Peyer's patch (tissue), 4 donors: ENCODE data around the gene SRSF11. TPM values are rescaled to one million over a fixed set of nuclear protein-coding genes. Genes with fewer than 3 reads are reported as not detected.

Experiments
- DNase-seq, 3 donors: peaks; one replicate each; pipeline ENCODE4 v3.0.0-alpha.2; 2017 to 2019
- H3K27ac ChIP-seq, 4 donors: fragments of 200-600 bp; sonication (generic); one replicate each; pipeline ENCODE4 v1.5.1; 2016 to 2019
- H3K27me3 ChIP-seq, 2 donors: fragments of 200-600 bp; sonication (generic); one replicate each; pipeline ENCODE4 v1.5.1; 2019
- H3K36me3 ChIP-seq, 3 donors: fragments of 200-600 bp; sonication (generic); one replicate each; pipeline ENCODE4 v1.5.1; 2016 to 2019
- H3K4me1 ChIP-seq, 4 donors: fragments of 200-600 bp; sonication (generic); one replicate each; pipeline ENCODE4 v1.5.1; 2016 to 2019
- H3K4me3 ChIP-seq, 4 donors: fragments of 200-600 bp; sonication (generic); 1 replicate in 3 of 4; 2 replicates in 1 of 4; pipeline ENCODE4 v1.5.1; 2016 to 2019; ENCODE audit warnings: mild to moderate bottlenecking in 1 of 4
- H3K9me3 ChIP-seq, 4 donors: fragments of 200-600 bp; sonication (generic); one replicate each; pipeline ENCODE4 v1.5.1; 2016 to 2019; ENCODE audit warnings: mild to moderate bottlenecking in 1 of 4
- POLR2A ChIP-seq, 2 donors: fragments of 450-650 bp; IDR thresholded peaks; one replicate each; pipeline ENCODE4 v1.5.1; 2017; ENCODE audit warnings: antibody characterized with exemption in 2 of 2, mild to moderate bottlenecking in 2 of 2, moderate library complexity in 2 of 2
- total RNA-seq, 4 donors: library from RNA; depleted of rRNA; stranded (reverse); fragments of >200 nt; gene quantifications; one replicate each; pipeline ENCODE4 v1.1.0, GENCODE V29; 2016
- TF ChIP-seq, protein P1 (sequence below), 6 experiments: fragments of 450-650 bp in 4 of 6; fragments of 200-600 bp in 2 of 6; sonication (generic) in 1 of 6; IDR thresholded peaks; one replicate each; pipeline ENCODE4 v1.5.1; 2017 to 2019; ENCODE audit warnings: antibody characterized with exemption in 6 of 6, mild to moderate bottlenecking in 3 of 6, moderate library complexity in 1 of 6

Gene SRSF11
- total RNA-seq, 4 donors from 2014 or later, result 130 to 1,005 (median 204) TPM

DNA sequence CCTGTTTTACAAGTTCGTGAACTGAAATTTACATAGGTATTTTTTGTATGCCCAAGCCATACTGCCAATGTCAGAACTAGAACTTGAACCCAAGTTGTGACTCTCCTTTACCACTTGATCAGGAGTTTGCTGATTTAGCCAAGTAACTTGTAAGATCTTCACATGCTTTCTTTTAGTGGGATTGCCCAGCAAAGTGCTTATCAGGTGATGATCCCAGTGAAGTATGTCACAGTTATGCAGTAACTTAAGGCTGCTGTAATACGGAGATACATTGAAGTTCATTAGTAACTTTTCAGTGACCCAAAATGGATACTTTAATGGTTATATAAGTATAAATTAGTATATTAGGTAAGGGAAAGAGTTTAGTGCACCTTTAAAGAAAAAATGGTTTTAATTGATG, 3.8 kb downstream of the SRSF11 start:
- H3K36me3 ChIP-seq, result peaks cover 0 to 31% (median 0%) of the 10 kb centered on the region in 3 donors
- H3K9me3 ChIP-seq, result no peaks in the 10 kb centered on the region
- no peak overlapping the region for H3K4me3 ChIP-seq
- no peak for DNase-seq
- H3K27me3 ChIP-seq, result no peaks in the 10 kb centered on the region
- TF ChIP-seq, protein P1, sequence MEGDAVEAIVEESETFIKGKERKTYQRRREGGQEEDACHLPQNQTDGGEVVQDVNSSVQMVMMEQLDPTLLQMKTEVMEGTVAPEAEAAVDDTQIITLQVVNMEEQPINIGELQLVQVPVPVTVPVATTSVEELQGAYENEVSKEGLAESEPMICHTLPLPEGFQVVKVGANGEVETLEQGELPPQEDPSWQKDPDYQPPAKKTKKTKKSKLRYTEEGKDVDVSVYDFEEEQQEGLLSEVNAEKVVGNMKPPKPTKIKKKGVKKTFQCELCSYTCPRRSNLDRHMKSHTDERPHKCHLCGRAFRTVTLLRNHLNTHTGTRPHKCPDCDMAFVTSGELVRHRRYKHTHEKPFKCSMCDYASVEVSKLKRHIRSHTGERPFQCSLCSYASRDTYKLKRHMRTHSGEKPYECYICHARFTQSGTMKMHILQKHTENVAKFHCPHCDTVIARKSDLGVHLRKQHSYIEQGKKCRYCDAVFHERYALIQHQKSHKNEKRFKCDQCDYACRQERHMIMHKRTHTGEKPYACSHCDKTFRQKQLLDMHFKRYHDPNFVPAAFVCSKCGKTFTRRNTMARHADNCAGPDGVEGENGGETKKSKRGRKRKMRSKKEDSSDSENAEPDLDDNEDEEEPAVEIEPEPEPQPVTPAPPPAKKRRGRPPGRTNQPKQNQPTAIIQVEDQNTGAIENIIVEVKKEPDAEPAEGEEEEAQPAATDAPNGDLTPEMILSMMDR (IDR thresholded peaks at IDR 0.05), result no peak
- TF ChIP-seq POLR2A (IDR thresholded peaks at IDR 0.05), result no peak
- H3K27ac ChIP-seq, result no peak overlapping the region
- H3K4me1 ChIP-seq, result peaks cover 0 to 34% (median 0%) of the 10 kb centered on the region in 4 donors

DNA sequence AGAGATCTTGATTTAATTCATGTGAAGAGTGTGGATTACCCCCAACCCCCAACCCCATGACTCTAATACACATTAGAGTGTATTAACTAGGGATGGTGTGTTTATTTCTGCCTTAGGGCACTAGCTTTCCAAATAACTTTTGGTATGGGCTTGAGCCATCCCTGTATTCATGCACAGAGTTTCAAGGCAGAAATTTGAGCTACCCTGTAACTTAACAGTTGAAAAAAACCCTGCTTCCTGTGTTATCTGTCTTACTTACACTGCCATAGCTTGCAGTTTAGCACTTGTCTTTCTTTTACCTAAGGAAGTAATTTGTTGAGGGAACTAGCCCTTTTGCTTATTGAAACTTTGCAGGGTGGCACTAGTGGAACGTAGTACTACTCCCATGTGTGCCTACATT, 6.3 kb downstream of the SRSF11 start:
- no peak overlapping the region for H3K4me3 ChIP-seq
- peaks cover 0 to 26% (median 0%) of the 10 kb centered on the region in 4 donors for H3K4me1 ChIP-seq
- H3K36me3 ChIP-seq, result peaks cover 0 to 54% (median 0%) of the 10 kb centered on the region in 3 donors
- no peak overlapping the region for H3K27ac ChIP-seq
- TF ChIP-seq, protein P1 (IDR thresholded peaks at IDR 0.05), result no peak
- no peak for TF ChIP-seq POLR2A (IDR thresholded peaks at IDR 0.05)
- no peaks in the 10 kb centered on the region for H3K9me3 ChIP-seq
- DNase-seq, result no peak
- H3K27me3 ChIP-seq, result no peaks in the 10 kb centered on the region

DNA sequence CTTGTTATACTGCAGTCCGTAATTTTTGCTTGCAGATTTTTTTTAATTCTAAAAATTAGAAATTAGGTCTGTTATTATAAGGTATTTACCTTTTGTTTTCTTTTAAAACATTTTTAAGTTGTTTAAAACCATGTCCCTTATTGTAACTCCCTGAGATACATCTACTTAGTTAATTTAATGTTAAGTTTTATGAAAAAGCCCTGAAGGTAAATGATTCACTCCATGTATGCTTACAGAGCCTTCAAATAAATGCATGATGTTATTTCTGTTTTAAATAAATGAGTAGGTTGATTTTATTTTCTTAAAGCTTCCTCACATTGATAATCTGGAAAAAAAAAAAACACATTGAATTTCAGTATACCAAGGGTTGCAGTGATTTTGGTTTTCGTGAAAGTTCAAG, 7.5 kb downstream of the SRSF11 start:
- no peak for TF ChIP-seq POLR2A (IDR thresholded peaks at IDR 0.05)
- TF ChIP-seq, protein P1 (IDR thresholded peaks at IDR 0.05), result no peak
- no peak overlapping the region for H3K27ac ChIP-seq
- H3K4me1 ChIP-seq, result peaks cover 0 to 14% (median 0%) of the 10 kb centered on the region in 4 donors
- H3K27me3 ChIP-seq, result no peaks in the 10 kb centered on the region
- H3K4me3 ChIP-seq, result no peak overlapping the region
- DNase-seq, result no peak
- no peaks in the 10 kb centered on the region for H3K9me3 ChIP-seq
- peaks cover 0 to 64% (median 0%) of the 10 kb centered on the region in 3 donors for H3K36me3 ChIP-seq

DNA sequence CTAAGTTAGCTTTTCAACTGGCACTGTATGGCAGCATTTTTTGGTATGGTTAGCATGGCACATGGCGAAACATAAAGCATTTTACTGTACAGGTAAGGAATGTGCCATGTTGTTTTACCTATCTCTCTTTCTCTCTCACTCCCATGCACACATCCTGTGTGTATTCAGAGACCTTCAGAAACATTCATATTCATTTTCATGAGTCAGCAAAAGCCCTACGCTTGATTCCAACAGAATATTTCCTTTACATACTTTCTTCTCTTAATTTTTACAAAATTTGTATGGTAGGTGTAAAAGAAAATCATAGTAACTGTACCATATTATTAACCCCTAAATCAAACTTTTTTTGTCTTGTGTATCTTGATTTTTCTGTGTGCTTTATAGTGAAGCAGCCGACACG, 10.3 kb downstream of the SRSF11 start:
- no peak for DNase-seq
- Histone ChIP-seq H3K4me1 (peaks cover 0 to 6% (median 0%) of the 10 kb centered on the region in 4 donors), H3K4me3 (no peak overlapping the region), H3K27ac (no peak overlapping the region), H3K27me3 (no peaks in the 10 kb centered on the region), H3K9me3 (no peaks in the 10 kb centered on the region), H3K36me3 (peaks cover 0 to 80% (median 0%) of the 10 kb centered on the region in 3 donors)
- no peak for TF ChIP-seq POLR2A (IDR thresholded peaks at IDR 0.05)
- TF ChIP-seq, protein P1 (IDR thresholded peaks at IDR 0.05), result no peak

DNA sequence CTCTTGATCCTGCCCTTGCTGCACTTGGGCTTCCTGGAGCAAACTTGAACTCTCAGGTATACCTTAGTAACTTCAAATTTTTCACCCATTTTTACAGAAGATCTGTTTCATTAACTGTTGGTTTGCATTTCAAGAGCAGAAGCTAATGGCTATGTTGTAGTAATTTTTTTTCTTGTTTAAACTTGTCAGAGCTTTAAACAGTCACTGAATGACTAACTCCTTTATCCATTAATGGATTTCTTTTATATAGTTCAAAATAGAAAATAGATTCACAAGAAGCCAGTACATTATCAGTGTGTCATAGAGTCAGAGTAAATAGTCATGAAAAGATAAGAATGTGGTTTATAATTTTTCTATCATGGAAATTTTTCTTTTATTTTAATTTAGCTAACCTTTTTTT, 13.6 kb downstream of the SRSF11 start:
- TF ChIP-seq, protein P1 (IDR thresholded peaks at IDR 0.05), result no peak
- TF ChIP-seq POLR2A (IDR thresholded peaks at IDR 0.05), result no peak
- DNase-seq, result no peak
- Histone ChIP-seq H3K36me3 (peaks cover 0 to 98% (median 0%) of the 10 kb centered on the region in 3 donors), H3K4me1 (no peaks in the 10 kb centered on the region), H3K27me3 (no peaks in the 10 kb centered on the region), H3K9me3 (no peaks in the 10 kb centered on the region), H3K27ac (no peak overlapping the region), H3K4me3 (no peak overlapping the region)

DNA sequence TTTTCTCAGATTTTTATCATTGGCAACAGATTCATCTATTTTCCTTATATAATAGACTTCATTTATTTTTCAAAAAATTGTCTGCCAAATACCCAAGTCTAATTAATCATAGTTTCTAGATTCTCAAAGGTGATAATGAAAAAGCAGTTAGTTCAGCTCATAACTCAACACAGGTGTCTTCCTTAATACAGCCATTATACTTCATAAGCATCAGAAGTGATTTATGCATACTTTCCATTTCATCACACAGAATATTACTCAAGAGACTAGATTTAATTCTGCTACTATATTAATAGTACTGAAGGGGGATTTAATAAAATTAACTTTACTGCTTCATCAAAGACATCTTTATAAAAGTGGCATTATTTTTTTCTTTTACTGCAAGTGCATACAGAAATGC, 18.8 kb downstream of the SRSF11 start:
- Histone ChIP-seq H3K9me3 (no peaks in the 10 kb centered on the region), H3K4me1 (no peaks in the 10 kb centered on the region), H3K36me3 (peaks cover 0 to 100% (median 0%) of the 10 kb centered on the region in 3 donors), H3K27ac (no peak overlapping the region), H3K27me3 (no peaks in the 10 kb centered on the region), H3K4me3 (no peak overlapping the region)
- TF ChIP-seq, protein P1 (IDR thresholded peaks at IDR 0.05), result no peak
- no peak for TF ChIP-seq POLR2A (IDR thresholded peaks at IDR 0.05)
- no peak for DNase-seq
